Measurements from ENCODE around the gene TDRD1.

Gene TDRD1

DNA sequence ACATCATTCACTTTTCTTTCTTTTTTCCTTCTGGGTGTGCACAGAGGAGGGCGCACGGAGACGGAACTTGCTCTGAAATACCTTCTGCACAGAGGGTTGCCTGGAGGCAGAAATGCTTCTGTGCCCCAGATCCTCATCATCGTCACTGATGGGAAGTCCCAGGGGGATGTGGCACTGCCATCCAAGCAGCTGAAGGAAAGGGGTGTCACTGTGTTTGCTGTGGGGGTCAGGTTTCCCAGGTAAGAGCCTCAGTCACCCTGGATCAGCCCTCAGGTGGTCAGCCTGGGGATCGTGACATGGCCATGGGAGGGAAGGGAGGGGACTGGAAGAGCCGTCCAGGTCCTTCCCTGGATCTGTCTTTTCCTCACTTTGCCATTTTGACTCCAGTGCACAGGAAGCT is 93.5 kb downstream of the TDRD1 start:
- TF ChIP-seq, protein P1, sequence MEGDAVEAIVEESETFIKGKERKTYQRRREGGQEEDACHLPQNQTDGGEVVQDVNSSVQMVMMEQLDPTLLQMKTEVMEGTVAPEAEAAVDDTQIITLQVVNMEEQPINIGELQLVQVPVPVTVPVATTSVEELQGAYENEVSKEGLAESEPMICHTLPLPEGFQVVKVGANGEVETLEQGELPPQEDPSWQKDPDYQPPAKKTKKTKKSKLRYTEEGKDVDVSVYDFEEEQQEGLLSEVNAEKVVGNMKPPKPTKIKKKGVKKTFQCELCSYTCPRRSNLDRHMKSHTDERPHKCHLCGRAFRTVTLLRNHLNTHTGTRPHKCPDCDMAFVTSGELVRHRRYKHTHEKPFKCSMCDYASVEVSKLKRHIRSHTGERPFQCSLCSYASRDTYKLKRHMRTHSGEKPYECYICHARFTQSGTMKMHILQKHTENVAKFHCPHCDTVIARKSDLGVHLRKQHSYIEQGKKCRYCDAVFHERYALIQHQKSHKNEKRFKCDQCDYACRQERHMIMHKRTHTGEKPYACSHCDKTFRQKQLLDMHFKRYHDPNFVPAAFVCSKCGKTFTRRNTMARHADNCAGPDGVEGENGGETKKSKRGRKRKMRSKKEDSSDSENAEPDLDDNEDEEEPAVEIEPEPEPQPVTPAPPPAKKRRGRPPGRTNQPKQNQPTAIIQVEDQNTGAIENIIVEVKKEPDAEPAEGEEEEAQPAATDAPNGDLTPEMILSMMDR (conservative IDR thresholded peaks at IDR 0.05; ENCODE audit: control insufficient read depth, insufficient read depth, low read depth, low read length) = no peak
- H3K4me3 ChIP-seq (ENCODE audit: control insufficient read depth, low read depth, low read length) = no peak overlapping the region
- DNase-seq (ENCODE audit: low read depth) = no peak

DNA sequence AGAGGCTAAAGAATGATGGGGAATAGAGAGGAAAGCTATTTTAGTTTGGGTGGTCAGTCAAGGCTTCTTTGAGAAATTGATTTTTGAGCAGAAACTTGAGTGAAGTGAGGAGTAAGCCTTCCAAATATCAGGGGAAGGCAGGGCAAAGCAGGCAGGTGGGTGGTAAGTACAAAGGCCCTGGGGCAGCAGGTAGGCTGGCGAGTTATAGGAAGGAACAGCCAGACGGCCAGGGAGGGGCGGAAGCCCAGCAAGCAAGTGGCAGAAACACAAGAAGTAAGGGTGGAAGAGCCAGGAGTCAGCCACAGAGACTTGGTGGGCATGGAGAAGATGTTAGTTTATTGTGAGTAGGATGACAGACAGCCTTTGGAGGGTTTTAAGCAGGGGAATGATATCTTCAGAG is 94.8 kb downstream of the TDRD1 start:
- DNase-seq (ENCODE audit: low read depth) = no peak
- TF ChIP-seq, protein P1 (conservative IDR thresholded peaks at IDR 0.05; ENCODE audit: control insufficient read depth, insufficient read depth, low read depth, low read length) = no peak
- H3K4me3 ChIP-seq (ENCODE audit: control insufficient read depth, low read depth, low read length) = no peak overlapping the region

GRCh38 chr10:114274616-114275453 is 95.7 kb downstream of the TDRD1 start:
- TF ChIP-seq, protein P1 (conservative IDR thresholded peaks at IDR 0.05; ENCODE audit: control insufficient read depth, insufficient read depth, low read depth, low read length) = no peak
- no peak overlapping the region for H3K4me3 ChIP-seq (ENCODE audit: control insufficient read depth, low read depth, low read length)
- no peak for DNase-seq (ENCODE audit: low read depth)

GRCh38 chr10:114276066-114276465 is 96.9 kb downstream of the TDRD1 start:
- H3K4me3 ChIP-seq (ENCODE audit: control insufficient read depth, low read depth, low read length) = no peak overlapping the region

GRCh38 chr10:114276671-114277070 is 97.5 kb downstream of the TDRD1 start:
- DNase-seq (ENCODE audit: low read depth) = no peak
- TF ChIP-seq, protein P1 (conservative IDR thresholded peaks at IDR 0.05; ENCODE audit: control insufficient read depth, insufficient read depth, low read depth, low read length) = no peak
- H3K4me3 ChIP-seq (ENCODE audit: control insufficient read depth, low read depth, low read length) = no peak overlapping the region

More at GRCh38 chr10:114276066-114276465, 96.9 kb downstream of the TDRD1 start:
- TF ChIP-seq, protein P1 (conservative IDR thresholded peaks at IDR 0.05; ENCODE audit: control insufficient read depth, insufficient read depth, low read depth, low read length) = no peak
- DNase-seq (ENCODE audit: low read depth) = no peak

DNA sequence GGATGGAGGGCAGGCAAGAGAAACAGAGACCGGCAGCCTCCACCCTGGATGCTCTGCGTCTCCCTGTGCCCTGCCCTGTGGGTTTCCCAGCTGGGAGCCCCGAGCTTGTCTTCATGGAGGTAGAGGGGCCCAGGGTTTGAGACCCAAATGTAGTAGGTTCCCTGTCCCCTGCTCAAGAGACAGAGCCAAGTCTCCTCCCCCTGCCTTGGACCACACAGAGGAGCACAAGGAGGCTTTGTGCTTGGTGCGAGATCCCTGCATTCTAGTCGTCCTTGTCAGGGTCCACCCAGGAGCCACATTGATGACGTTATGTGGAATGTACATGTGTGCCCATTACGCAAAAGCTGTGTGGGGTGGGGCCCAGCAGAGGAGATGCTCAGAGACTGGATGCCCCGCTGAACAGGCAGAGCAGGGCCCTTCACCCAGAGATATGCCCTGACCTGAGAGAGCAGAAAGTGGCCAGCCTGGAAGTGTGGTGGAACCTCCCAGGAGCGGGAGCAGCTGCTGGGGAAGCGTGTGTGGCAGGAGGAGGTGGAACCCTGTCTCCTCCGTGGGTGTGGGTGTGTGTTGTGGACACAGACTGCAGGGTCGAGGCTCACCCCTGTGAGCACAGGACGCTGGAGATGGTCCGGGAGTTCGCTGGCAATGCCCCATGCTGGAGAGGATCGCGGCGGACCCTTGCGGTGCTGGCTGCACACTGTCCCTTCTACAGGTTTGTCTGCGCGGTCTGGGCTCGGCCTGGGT is 99.2 kb downstream of the TDRD1 start:
- no peak overlapping the region for H3K4me3 ChIP-seq (ENCODE audit: control insufficient read depth, low read depth, low read length)
- TF ChIP-seq, protein P1 (conservative IDR thresholded peaks at IDR 0.05; ENCODE audit: control insufficient read depth, insufficient read depth, low read depth, low read length) = no peak

More for the DNA sequence above, 99.2 kb downstream of the TDRD1 start:
- DNase-seq (ENCODE audit: low read depth) = no peak
